ENCODE measurements around the gene CCNYL1.
A peak's percentile ranks its signal among the peaks of the same experiment; 100 is the strongest.
"Not testable (repeated sequence)": the region's sequence is repeated elsewhere in the genome, so short reads cannot be mapped to it uniquely, and the experiment has no call there.

Gene CCNYL1

GRCh38 chr2:207698301-207698700 is 13.1 kb upstream of the CCNYL1 start:
- DNase-seq = peak; percentile 51

GRCh38 chr2:207704078-207704477 is 7.4 kb upstream of the CCNYL1 start:
- DNase-seq = no peak

DNA sequence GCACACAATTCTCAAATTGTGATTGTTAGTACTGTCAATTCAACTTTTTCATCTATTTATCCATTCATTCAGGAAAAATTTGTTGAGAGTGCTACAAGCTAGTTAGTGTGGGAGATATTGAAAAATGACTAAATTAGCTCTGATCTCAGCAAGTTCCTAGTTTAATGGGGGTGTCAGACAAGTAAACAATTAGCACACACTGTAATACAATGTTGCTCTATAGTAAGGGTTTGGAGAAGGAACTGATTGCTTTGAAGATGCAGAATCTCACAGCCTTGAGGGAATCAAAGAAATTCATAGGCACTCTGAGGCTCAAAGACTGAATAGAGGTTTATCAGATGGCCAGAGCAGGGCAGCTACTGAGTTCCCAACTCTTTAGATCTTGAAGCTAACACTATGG is 6.8 kb upstream of the CCNYL1 start:
- DNase-seq = no peak

GRCh38 chr2:207706936-207707860 is 4.2 kb upstream of the CCNYL1 start:
- no peak for DNase-seq

DNA sequence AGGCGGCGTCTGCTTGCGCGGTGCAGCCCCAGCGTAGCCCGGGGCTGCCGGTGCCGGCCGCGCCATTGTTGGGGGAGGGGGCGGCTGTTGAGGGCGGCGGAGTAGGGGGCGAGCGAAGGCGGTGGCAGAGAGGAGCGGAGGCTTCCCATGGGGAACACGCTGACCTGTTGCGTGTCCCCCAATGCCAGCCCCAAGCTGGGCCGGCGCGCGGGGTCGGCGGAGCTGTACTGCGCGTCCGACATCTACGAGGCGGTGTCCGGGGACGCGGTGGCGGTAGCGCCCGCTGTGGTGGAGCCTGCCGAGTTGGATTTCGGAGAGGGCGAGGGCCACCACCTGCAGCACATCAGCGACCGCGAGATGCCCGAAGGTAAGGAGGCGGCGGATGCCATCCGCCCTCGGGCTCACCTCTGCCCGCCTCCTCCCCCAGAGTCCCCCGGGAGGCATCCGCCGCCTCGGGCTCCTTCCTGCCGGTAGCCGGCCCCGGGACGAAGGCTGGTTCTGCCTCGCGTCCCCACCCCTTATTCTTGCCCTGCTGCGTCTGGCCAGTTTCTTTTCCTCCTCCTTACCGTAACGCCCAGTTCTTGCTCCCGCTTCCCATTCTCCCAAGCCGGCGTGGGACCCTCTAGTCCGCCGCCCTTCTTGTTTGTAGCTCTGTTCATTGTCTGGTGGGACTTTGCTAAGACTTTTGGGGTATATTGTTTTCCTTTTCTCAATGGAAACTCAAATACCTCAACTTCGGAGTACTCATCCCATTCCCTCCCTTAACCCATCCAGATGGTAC is 500 bp downstream of the CCNYL1 start:
- peak in 1 of 2 experiments; percentile 19 for DNase-seq

DNA sequence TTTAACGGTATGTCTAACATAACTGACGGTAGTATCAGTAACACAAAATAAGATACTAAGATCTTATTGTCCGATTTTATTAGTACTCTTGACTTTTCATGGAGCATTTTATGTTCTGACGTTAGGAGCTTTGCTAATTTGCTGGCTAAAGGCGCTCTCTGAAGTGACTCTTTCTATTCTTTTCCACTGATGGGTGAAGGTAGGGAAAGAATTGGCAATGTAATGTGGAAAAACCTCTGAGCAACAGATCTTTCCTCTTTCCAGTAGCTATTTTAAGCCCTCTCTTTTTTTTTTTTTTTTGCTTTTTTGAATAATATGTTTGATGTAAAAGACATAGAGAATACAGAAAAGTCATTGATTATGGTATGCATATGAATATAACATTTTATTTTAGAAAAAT is 4.6 kb downstream of the CCNYL1 start:
- DNase-seq = no peak

GRCh38 chr2:207718521-207718920 is 7.1 kb downstream of the CCNYL1 start:
- no peak for DNase-seq

GRCh38 chr2:207719008-207719407 is 7.6 kb downstream of the CCNYL1 start:
- no peak for DNase-seq

DNA sequence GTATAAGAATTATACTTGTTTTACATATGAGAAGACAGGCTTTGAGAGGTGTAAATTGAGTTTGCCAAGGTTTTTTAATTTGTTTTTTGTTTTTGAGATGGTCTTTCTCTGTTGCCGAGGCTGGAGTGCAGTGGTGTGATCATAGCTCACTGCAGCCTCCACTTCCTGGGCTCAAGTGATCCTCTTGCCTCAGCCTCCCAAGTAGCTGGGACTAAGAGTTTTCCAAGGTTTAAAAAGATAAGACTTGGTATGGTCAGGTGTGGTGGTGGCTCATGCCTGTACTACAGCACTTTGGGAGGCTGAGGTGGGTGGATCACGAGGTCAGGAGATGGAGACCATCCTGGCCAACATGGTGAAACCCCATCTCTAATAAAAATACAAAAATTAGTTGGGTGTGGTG is 8.2 kb downstream of the CCNYL1 start:
- DNase-seq = not testable (repeated sequence)

DNA sequence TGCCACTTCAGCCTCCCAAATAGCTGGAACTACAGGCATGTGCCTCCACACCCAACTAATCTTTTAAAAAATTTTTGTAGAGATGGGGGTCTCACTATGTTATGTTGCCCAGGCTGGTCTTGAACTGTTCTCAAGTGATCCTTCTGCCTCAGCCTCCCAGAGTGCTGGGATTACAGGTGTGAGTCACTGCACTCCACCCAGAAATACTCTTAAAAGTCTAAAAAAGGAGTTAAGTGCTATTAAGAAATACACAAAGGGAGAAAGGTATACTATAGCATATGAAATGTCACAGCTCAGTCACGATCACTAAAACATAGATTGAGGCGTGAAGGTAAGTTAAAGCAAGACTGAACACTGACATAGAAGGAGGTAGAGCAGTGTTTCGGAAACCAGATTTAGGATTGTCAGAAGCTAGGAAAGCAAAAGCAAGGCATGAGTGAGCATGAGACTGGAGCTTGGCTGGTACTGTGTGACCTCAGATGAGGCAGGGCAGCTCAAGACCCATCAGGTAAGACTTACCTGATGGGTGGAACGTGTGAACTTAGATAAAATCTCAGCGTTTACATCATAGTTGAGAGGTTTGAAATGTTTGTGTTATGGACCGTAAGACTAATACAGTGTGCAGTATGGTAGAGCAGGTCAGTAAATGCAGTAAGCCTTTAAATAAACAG is 9.2 kb downstream of the CCNYL1 start:
- no peak for DNase-seq

DNA sequence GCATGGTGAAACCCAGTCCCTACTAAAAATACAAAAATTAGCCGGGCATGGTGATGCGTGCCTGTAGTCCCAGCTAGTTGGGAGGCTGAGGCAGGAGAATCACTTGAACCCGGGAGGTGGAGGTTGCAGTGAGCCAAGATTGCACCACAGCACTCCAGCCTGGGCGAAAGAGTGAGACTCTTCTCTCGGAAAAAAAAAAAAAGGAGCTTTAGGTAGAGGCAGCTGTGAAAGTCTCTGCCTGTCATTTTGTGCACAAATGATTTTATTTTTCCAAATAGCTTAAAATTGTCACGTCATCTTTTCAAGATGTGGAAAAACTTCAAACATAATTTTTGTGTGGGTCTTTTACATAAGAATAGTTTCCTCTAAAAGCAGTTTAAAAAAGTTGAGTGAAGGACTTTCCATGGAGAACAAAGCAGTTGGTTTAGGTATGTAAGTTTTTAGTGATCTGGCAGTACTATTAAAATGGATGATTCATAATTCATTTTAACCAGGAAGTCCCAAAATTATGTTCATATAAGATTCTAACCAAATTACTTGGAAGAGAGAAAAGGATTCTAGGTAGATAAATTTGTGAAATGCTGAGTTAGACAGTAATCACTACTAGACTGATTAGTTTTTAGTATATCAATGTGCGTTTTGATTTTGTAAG is 11.5 kb downstream of the CCNYL1 start:
- no peak for DNase-seq

- DNase-seq = not testable (repeated sequence)
Observed at GRCh38 chr2:207723425-207723787, 12.0 kb downstream of the CCNYL1 start.

DNA sequence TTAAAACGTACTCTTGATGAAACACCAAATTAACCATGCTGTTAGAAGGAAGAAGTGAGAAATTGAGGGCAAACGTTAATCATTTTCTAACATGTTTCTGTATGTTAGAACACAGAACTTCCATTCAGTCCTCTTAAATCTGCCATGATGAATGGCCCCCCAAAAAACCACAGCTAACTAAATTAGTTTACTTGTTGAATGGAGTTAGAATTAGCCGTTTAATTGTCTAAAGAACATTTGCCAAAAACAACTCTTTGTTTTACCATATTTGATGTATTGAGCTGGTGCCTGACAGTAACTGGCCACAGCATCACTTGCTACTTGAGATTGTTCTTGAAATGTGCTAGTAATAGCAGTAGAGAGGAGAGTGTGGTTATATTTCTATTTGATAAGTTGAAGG is 12.7 kb downstream of the CCNYL1 start:
- DNase-seq = no peak

GRCh38 chr2:207725873-207726578 is 14.6 kb downstream of the CCNYL1 start:
- DNase-seq = no peak

- no peak for DNase-seq
Observed at GRCh38 chr2:207727261-207727660, 15.8 kb downstream of the CCNYL1 start.

DNA sequence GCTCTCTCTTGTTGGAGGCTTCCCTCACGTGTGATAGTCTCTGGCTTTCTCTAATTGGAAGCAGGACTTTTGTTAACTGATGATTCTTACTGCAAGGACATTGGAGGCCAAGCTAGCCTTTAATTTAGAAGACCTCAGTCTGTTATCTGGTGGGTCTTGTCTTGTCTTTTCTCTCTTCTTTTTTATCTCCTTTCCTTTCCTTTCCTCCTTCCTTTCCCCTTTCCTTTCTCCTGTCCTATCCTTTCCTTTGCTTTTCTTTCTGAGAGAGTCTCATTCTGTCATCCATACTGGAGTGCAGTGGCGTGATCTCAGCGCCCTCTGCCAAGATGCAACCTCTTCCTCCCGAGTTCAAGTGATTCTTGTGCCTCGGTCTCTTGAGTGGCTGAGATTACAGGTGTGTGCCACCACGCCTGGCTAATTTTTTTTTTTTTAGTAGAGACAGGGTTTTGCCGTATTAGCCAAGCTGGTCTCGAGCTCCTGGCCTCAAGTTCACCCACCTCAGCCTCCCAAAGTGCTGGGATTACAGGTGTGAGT is 18.1 kb downstream of the CCNYL1 start:
- DNase-seq = no peak

GRCh38 chr2:207731138-207731537 is 19.7 kb downstream of the CCNYL1 start:
- DNase-seq = no peak

- no peak for DNase-seq
Observed at GRCh38 chr2:207733597-207734240, 22.3 kb downstream of the CCNYL1 start.

DNA sequence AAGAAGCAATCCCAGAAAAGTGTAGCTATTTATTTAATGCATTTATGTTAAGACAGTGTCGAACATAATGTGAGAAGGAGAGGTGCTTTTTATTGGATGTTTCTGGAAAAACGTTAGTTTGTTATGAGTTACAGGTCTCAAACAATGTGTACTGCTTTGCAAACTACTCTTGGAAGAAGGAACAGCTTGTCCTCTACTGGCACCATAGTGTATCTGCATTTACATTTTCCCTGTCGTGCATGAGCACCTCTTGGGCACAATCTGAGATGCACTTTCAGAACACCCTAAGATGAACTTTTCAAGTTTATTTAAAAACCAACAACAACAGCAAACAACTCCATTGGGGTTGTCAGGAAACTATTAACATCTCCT is 22.8 kb downstream of the CCNYL1 start:
- peak; percentile 61 to 77 for DNase-seq

DNA sequence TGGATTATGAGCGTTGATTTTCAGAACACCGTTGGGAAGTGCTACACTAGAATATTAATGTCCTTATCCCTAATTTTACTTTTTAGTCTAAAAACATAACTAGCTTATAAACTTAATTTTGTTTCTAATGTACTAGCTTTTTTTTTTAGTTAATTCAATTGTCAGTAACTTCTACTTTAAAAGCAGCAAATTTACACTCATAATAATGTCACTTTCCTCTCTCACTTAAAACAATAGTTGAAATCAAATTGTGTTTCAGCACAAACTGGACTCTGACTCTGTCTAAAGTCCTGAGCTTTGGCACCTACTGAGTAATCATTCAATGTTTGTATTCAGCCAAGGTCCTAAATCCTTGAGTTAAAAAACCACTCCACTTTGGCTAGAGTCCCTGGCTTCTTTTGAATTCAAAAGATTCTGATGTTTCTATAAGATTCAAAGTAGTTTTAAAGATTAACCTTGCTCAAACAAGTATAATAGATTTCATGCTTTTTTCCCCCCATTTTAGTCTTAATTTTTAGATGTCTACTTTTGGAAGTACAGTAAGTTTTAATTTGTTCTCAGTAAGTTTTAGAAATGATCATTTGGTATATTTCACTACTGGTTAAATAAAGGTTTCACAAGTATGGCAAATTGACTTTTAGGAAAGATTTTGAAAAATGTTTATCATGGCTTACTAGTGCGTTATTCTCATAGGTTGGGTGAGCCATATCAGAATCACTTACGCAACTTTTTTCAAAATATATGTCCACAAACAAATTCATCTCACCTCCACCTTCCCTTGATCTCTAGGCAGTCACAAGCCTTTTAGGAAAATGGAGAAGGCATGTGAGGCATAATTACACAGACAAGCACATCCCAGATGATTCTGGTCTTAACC is 23.4 kb downstream of the CCNYL1 start:
- no peak for DNase-seq

- not testable (repeated sequence) for DNase-seq
Observed at GRCh38 chr2:207735513-207735859, 24.0 kb downstream of the CCNYL1 start.
